ENCODE results near the gene ALPL.

- no peak for TF ChIP-seq CTCF (IDR thresholded peaks at IDR 0.05)
- no peak for TF ChIP-seq POLR2A (IDR thresholded peaks at IDR 0.05)
Measured at GRCh38 chr1:21478356-21478755, 30.9 kb upstream of the ALPL start.

Data from breast epithelium (tissue), 3 donors.